A549 treated with AZD9567 at 1 μM for 4 hours (cell line): ENCODE measurements around the gene TNFSF11. TPM values are rescaled to one million over a fixed set of nuclear protein-coding genes. Genes with fewer than 3 reads are reported as not detected.

ENCODE experiments used
- total RNA-seq: library from RNA; stranded (reverse); fragments of 200-300 nt; extraction: Qiagen RNA extraction; gene quantifications from 5 replicates; pipeline ENCODE4 v1.2.3, GENCODE V29; 2022; ENCODE audit not compliant: insufficient read depth

The TNFSF11 gene
- not detected in 5 replicates for total RNA-seq

GRCh38 chr13:42574011-42574410 is at the start of gene TNFSF11:
TNFSF11 (plus strand) TSS chr13:42574152; CDS start chr13:42574304, 152 bp downstream.

Other genes with a start within 250 kb of the TNFSF11 start
- gene FAM216B, start 207.4 kb downstream of the TNFSF11 start, total RNA-seq, result not detected in 5 replicates